GM23248 (cell line): ENCODE data around the gene LRP6.

Source experiments
- EZH2 ChIP-seq: fragments of 200-600 bp; sonication (generic); IDR thresholded peaks from 2 replicates; pipeline ENCODE4 v1.6.1; 2018; ENCODE audit warnings: antibody characterized with exemption, mild to moderate bottlenecking; ENCODE audit not compliant: insufficient read depth, poor library complexity, severe bottlenecking
- EZH2phosphoT487 ChIP-seq: fragments of 200-600 bp; sonication (generic); IDR thresholded peaks from 2 replicates; pipeline ENCODE4 v1.6.1; 2018; ENCODE audit warnings: antibody characterized with exemption, moderate library complexity, mild to moderate bottlenecking, low read depth; ENCODE audit not compliant: insufficient read depth

DNA sequence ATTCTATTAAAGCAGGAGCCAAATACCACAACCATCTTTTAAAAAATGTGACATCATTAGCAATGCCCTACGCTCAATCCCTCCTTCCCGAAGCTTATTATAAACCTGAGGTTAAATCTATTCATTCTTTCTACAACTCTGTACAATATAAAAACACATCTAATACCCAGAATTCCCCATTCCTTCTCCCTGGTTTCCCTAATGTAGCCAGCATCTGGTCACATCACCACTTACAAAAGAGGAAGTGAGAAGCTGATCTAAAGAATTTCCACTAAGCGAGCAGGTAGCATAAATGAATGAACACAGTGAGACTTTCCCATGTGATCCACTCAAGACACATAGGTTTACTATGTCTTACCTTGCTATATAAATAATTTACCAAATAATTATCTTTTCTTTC is 90.4 kb downstream of the LRP6 start:
- TF ChIP-seq EZH2phosphoT487 = no peak
- TF ChIP-seq EZH2 = no peak
